ENCODE data around the gene TAF4B. TPM values are rescaled to one million over a fixed set of nuclear protein-coding genes. Genes with fewer than 3 reads are reported as not detected.
"Not testable (repeated sequence)": the region's sequence is repeated elsewhere in the genome, so short reads cannot be mapped to it uniquely, and the experiment has no call there.

TAF4B gene
- total RNA-seq, 2 experiments from 2014 or later = 7.3 to 7.5 TPM

DNA sequence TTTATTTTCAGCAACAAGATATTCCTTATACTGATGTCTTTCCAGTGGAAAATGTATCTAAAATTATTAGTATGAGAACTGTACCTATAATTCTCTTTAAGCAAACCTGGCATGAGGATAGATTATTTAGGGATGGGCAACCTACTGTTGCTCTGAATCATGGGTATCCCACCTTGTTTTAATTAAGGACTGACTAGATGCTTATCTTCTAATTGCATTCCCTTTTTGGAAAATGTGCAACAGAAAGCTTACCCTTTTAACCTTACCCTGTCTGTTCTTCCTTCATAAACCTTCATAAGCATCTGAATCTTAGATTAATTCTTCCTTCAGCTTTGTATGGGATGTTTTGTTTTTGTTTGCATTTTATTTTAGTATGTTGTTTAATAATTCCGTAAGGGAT, 110.3 kb downstream of the TAF4B start:
- Mint-ChIP-seq H3K4me1 (no peaks in the 10 kb centered on the region), H3K27me3 (no peaks in the 10 kb centered on the region), H3K27ac (no peak overlapping the region), H3K4me3 (no peak overlapping the region), H3K9me3 (no peaks in the 10 kb centered on the region), H3K36me3 (peaks cover 6% of the 10 kb centered on the region)
- ATAC-seq (ENCODE audit: low read depth) (no peak), DNase-seq (no peak)
- POLR2A ChIA-PET = no interaction called here

DNA sequence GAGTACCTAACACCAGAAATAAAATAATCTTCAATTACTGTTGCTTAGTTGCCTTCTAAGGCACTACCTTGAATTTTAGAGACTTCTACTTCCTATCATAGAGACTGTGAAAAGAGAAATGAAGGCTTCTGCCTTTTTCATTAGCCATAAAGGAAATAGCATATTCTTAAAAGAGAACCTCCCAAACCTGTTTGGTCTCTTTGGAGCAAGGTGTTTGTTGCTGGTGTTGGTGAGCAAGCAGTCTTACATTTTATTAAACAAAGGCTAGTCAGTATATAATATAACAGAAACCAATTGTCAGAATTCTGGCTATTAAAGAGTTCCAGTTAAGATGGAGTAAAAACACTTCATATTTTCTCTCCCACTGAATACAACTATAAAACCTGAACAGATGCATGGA, 116.4 kb downstream of the TAF4B start:
- H3K27ac Mint-ChIP-seq = no peak overlapping the region
- H3K4me3 Mint-ChIP-seq = no peak overlapping the region
- peaks cover 34% of the 10 kb centered on the region for H3K36me3 Mint-ChIP-seq
- no peaks in the 10 kb centered on the region for H3K4me1 Mint-ChIP-seq
- DNase-seq (no peak), ATAC-seq (ENCODE audit: low read depth) (no peak)
- POLR2A ChIA-PET = no interaction called here
- H3K27me3 Mint-ChIP-seq = no peaks in the 10 kb centered on the region
- H3K9me3 Mint-ChIP-seq = peaks cover 15% of the 10 kb centered on the region

DNA sequence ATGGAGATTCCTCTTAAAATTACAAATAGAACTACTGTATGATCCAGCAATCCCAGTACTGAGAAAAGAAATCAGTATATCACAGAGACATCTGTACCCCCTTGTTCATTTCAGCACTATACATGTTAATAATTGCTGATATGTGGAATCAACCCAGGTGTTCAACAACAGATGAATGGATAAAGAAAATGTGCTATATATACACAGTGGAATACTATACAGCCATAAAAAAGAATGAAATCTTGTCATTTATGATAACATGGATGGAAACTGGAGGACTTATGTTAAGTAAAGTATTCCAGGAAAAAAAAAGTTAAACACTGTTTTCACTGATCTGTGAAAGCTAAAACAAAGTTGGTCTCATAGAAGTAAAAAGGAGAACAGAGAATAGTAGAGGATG, 124.7 kb downstream of the TAF4B start:
- DNase-seq (no peak), ATAC-seq (ENCODE audit: low read depth) (no peak)
- Mint-ChIP-seq H3K27ac (no peak overlapping the region), H3K9me3 (peaks cover 23% of the 10 kb centered on the region), H3K36me3 (peaks cover 24% of the 10 kb centered on the region), H3K4me3 (no peak overlapping the region), H3K4me1 (no peaks in the 10 kb centered on the region), H3K27me3 (no peaks in the 10 kb centered on the region)
- POLR2A ChIA-PET = no interaction called here

DNA sequence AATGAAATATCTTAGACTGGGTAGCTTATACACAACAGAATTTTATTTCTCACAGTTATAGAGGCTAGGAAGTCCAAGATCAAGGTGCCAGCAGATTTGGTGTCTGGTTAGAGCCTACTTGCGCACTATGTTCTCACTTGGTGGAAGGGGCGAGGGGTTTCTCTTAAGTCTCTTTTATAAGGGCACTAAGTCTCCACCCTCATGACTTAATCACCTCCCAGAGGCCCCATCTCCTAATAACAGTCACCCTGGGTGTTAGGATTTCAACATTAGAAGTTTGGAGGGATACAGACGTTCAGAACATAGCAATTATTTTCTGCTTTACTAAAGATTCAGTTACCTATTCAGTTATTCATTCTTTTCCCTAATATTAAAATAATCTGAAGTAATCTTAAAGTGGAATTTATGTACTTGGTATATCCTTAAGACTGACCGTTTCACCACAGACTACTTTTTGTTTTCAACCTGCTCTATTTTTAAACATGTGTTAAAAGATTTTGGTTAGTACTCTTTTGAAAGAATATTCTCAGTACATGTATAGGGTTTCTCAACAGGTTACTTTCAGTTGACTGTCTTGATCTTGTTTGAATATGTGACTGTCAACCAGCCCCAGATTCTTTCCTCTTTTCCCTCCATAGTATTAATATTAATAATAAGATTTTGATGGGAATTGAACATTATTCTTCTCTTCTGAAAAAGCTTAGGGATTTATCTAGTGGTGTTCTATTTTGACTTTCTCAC, 130.0 kb downstream of the TAF4B start:
- Mint-ChIP-seq H3K27ac (no peak overlapping the region), H3K4me3 (no peak overlapping the region)

DNA sequence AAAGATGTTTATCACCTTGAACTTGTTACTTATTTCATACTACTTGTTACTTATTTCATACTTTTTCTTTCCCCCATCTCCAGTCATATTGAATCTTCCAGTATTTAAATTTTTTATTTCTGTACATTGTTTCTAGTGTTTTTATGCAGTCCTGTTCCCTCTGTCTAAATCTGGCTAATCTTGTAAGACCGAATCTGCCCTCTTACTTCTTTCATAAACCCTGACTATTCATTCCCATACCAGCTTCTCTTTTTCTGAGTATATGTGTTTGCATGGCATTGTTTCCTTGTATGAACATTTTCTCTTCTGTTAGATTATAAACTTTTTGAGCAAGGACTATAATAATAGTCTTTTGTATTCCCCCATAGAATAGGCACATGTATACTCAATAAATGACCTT, 131.7 kb downstream of the TAF4B start:
- ATAC-seq (ENCODE audit: low read depth) = no peak
- Mint-ChIP-seq H3K27me3 (no peaks in the 10 kb centered on the region), H3K9me3 (no peaks in the 10 kb centered on the region), H3K27ac (no peak overlapping the region), H3K36me3 (no peaks in the 10 kb centered on the region), H3K4me1 (no peaks in the 10 kb centered on the region), H3K4me3 (no peak overlapping the region)
- no peak for DNase-seq
- POLR2A ChIA-PET = no interaction called here

More for the DNA sequence above, 130.0 kb downstream of the TAF4B start:
- ATAC-seq (ENCODE audit: low read depth) (no peak), DNase-seq (no peak)
- peaks cover under 1% of the 10 kb centered on the region for H3K9me3 Mint-ChIP-seq
- POLR2A ChIA-PET = no interaction called here
- peaks cover under 1% of the 10 kb centered on the region for H3K36me3 Mint-ChIP-seq
- H3K27me3 Mint-ChIP-seq = no peaks in the 10 kb centered on the region
- H3K4me1 Mint-ChIP-seq = no peaks in the 10 kb centered on the region

DNA sequence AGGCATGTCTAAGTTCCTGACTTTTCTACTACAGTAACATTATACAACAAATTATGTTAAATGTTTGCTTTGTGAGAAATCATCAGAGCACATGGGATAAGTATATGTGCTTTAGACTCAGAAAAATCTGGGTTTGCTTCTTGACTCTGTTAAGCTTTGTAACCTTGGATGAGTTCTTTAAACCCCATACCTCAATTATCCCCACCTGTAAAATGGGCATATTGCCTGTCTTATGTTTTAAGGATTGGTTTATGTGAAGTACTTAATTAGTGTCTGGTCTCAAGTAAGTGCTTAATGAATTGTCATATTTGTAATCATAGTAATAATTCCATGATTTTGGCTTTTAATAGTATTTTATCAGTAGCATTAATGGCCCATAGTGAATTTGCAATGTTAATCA, 135.8 kb downstream of the TAF4B start:
- POLR2A ChIA-PET = no interaction called here
- peaks cover 2% of the 10 kb centered on the region for H3K36me3 Mint-ChIP-seq

DNA sequence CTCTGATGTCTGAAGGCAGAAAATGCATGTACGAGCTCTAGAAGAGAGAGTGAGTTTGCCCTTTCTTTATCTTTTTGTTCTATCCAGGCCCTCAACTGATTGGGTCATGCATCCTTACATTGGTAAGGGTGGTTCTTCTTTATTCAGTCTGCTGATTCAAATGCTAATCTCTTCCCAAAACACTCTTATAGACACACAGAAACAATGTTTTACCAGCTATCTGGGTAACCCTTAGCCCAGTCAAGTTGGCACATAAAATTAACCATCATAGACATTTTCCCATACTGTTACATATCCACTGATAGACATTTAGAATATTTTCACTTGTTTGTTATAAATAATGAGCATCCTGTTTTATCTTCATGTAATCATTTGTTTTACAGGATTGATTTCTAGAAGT, 141.2 kb downstream of the TAF4B start:
- DNase-seq = no peak
- Mint-ChIP-seq H3K27me3 (no peaks in the 10 kb centered on the region), H3K27ac (no peak overlapping the region), H3K4me3 (no peak overlapping the region), H3K9me3 (no peaks in the 10 kb centered on the region), H3K36me3 (peaks cover 7% of the 10 kb centered on the region), H3K4me1 (no peaks in the 10 kb centered on the region)
- POLR2A ChIA-PET = no interaction called here
- ATAC-seq (ENCODE audit: low read depth) = no peak

More for the DNA sequence above, 135.8 kb downstream of the TAF4B start:
- ATAC-seq (ENCODE audit: low read depth) (no peak), DNase-seq (no peak)
- Mint-ChIP-seq H3K4me1 (no peaks in the 10 kb centered on the region), H3K9me3 (no peaks in the 10 kb centered on the region), H3K4me3 (no peak overlapping the region), H3K27me3 (no peaks in the 10 kb centered on the region), H3K27ac (no peak overlapping the region)

DNA sequence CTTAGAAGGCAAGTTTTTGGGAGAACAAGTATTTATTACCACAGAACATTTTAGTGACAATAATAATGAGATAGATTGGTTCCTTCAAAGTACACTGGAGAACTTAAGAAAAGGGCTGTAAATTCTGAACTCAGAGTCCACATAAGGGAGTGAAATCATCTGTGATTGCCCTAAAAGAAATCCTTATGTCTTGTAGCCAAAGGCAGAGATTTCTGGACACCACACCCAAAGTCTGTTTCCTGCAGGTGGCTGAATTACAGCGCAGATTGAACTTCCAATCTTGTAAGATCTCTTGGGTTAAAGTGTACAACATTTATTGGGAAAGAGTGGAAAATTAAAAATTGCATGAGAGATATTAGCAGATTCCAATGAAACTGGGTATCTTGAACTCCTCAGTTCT, 143.8 kb downstream of the TAF4B start:
- Mint-ChIP-seq H3K4me3 (no peak overlapping the region), H3K9me3 (no peaks in the 10 kb centered on the region)
- POLR2A ChIA-PET = no interaction called here

DNA sequence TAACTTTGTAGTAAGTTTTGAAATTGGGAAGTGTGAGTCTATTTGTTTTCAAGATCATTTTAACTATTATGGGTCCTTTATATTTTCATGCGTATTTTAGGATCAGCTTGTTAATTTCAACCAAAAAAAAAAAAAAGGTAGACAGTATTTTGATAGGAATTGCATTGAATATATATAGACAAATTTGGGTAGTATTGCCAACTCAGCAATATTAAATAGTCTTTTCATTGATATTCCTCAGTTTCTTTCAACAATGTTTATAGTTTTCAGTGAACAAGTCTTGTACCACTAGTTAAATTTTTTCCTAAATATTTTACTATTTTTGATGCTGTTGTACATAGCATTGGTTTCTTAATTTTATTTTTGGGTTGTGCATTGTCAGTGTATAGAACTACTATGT, 149.9 kb downstream of the TAF4B start:
- H3K27me3 Mint-ChIP-seq = no peaks in the 10 kb centered on the region
- H3K4me1 Mint-ChIP-seq = no peaks in the 10 kb centered on the region
- ATAC-seq (ENCODE audit: low read depth) (no peak), DNase-seq (no peak)
- peaks cover 2% of the 10 kb centered on the region for H3K9me3 Mint-ChIP-seq
- H3K36me3 Mint-ChIP-seq = peaks cover 2% of the 10 kb centered on the region
- no peak overlapping the region for H3K4me3 Mint-ChIP-seq
- no peak overlapping the region for H3K27ac Mint-ChIP-seq
- POLR2A ChIA-PET = no interaction called here

More for the DNA sequence above, 143.8 kb downstream of the TAF4B start:
- DNase-seq = no peak
- no peak for ATAC-seq (ENCODE audit: low read depth)
- Mint-ChIP-seq H3K27ac (no peak overlapping the region), H3K36me3 (peaks cover 9% of the 10 kb centered on the region), H3K4me1 (no peaks in the 10 kb centered on the region), H3K27me3 (no peaks in the 10 kb centered on the region)

DNA sequence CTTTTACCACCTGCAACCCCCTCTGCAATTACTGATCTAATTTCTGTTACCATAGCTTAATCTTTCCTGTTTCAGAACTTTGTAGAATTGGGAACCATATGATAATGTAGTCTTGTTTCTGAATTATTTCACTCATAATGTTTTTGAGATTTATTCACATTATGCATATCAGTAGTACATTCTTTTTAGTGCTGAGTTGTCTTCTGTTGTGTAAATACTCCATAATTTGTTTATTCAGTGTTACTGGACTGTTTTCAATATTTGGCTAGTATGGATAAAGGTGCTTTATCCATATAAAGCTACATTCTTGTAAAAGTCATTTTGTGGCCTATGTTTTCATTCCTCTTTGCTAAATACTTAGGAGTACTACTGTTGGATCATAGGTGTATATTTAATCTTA, 152.5 kb downstream of the TAF4B start:
- ATAC-seq (ENCODE audit: low read depth) (no peak), DNase-seq (no peak)
- Mint-ChIP-seq H3K27ac (no peak overlapping the region), H3K4me3 (no peak overlapping the region), H3K36me3 (no peaks in the 10 kb centered on the region), H3K27me3 (no peaks in the 10 kb centered on the region), H3K4me1 (peaks cover 1% of the 10 kb centered on the region), H3K9me3 (peaks cover 2% of the 10 kb centered on the region)
- POLR2A ChIA-PET = no interaction called here

DNA sequence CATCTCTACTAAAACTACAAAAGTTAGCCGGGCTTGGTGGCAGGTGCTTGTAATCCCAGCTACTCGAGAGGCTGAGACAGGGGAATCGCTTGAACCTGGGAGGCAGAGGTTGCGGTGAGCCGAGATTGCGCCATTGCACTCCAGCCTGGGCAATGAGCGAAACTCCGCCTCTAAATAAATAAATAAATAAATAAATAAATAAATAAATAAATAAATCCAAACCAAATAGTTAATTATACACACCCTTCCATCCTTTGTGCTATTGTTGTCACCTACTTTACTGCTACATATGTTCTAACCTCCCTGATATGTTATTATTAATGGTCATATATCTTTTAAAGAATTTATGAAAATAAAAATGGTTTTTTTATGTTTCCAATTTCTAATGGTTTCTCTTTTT, 155.3 kb downstream of the TAF4B start:
- POLR2A ChIA-PET, H3K27me3 Mint-ChIP-seq: not testable (repeated sequence)

DNA sequence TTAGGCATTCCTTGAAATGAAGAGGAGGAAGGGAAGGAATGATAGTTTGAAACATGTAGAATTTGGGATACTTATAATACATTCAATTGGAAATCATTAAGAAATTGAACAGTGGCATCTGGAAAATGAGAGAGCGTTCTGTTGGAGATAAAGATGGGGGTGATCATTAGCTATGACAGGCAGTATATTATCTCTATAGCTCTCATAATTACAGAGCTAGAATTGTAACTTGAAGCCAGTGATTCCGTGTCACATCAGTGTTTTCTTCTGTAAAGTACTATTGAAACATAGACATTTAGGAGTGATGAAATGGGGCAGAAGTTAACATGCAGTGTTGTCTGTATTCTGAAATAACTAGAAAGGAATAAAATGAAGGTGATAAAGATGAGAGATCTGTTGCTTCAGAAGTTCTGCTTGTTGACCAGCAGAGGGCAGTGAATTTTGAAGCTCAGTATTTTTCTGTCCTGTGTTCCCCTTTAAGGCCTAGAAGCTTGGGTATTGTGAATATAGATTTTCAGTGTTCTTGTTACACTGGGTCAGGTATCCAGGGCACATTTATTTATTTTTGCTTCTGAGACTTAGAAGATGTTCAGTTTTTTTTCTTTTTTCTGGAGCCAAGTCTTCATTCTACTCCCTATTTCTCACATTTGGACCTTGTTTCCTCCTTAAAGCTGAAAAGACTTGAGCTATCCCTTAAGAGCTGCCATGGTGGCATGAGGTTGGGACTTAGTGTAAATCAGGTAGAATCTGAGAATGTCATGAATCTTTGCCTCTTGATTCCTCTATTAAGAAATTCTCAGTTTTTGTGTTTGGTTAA, 157.4 kb downstream of the TAF4B start:
- Mint-ChIP-seq H3K4me1 (peaks cover 1% of the 10 kb centered on the region), H3K27ac (no peak overlapping the region), H3K9me3 (no peaks in the 10 kb centered on the region), H3K4me3 (no peak overlapping the region), H3K36me3 (no peaks in the 10 kb centered on the region), H3K27me3 (no peaks in the 10 kb centered on the region)
- DNase-seq = no peak
- ATAC-seq (ENCODE audit: low read depth) = no peak
- POLR2A ChIA-PET = interaction anchor here (0.8 kb wide), 1 partner anchor 164 kb away, joined by 4 read pairs; the partner anchor contains the start of gene KCTD1

More for the DNA sequence above, 155.3 kb downstream of the TAF4B start:
- not testable (repeated sequence) for H3K4me3 Mint-ChIP-seq; H3K4me1 Mint-ChIP-seq; DNase-seq; H3K36me3 Mint-ChIP-seq; ATAC-seq (ENCODE audit: low read depth); H3K9me3 Mint-ChIP-seq; H3K27ac Mint-ChIP-seq

DNA sequence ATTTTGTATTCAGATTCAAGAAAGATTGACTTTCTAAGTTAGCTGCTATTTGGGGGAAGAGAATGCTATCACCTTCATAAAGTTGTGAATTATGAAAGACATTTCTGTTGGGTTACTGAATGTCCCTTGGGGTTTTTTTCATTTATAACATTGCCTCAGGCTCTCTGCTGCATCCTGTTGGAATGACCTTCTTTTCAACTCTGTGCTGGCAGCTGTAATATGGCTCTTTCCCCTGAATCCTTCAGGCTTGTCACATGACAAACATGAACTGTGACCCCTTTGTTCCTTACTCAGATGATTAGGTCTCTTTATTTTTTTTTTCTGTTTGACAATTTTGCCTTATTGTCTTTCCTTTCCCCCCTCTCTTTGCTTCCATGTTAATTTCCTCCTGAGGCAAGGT, 159.8 kb downstream of the TAF4B start:
- Mint-ChIP-seq H3K9me3 (no peaks in the 10 kb centered on the region), H3K36me3 (peaks cover 7% of the 10 kb centered on the region), H3K4me1 (peaks cover 1% of the 10 kb centered on the region), H3K4me3 (no peak overlapping the region), H3K27ac (no peak overlapping the region), H3K27me3 (no peaks in the 10 kb centered on the region)
- DNase-seq = no peak
- POLR2A ChIA-PET = no interaction called here
- ATAC-seq (ENCODE audit: low read depth) = no peak

DNA sequence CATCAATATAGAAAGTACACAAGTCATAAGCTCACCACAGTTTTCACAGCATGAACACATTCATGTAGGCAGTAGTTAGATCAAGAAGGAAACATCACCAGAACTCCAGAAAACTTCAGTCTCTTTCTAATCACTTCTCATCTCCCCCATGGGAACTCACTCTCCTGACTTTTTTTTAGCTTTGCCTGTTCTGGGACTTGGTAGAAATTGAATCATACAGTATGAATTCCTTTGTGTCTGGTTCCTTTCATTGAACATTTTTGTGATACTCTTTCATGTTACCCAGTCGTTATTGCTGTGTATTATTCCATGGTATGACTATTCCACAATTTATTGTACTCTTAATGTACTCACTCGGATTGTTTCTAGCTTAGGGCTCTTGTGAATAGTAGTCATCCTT, 160.2 kb downstream of the TAF4B start:
- Mint-ChIP-seq H3K9me3 (no peaks in the 10 kb centered on the region), H3K27ac (no peak overlapping the region), H3K36me3 (peaks cover 7% of the 10 kb centered on the region), H3K27me3 (no peaks in the 10 kb centered on the region), H3K4me3 (no peak overlapping the region), H3K4me1 (peaks cover 1% of the 10 kb centered on the region)
- POLR2A ChIA-PET = no interaction called here
- DNase-seq = no peak
- ATAC-seq (ENCODE audit: low read depth) = no peak
